HUES6 (cell line): ENCODE results near the gene DGKI.

ENCODE experiments used
- H3K27ac ChIP-seq: 2 replicates; pipeline ENCODE4 v1.7.0; 2013; ENCODE audit warnings: low read depth, mild to moderate bottlenecking, low read length, inconsistent platforms
- H3K27me3 ChIP-seq: 2 replicates; pipeline ENCODE4 v1.6.1; 2013; ENCODE audit warnings: low read length; ENCODE audit not compliant: control insufficient read depth, insufficient read depth
- H3K36me3 ChIP-seq: 2 replicates; pipeline ENCODE4 v1.6.1; 2013; ENCODE audit warnings: low read length; ENCODE audit not compliant: control insufficient read depth, insufficient read depth
- H3K4me1 ChIP-seq: 2 replicates; pipeline ENCODE4 v1.6.1; 2013; ENCODE audit warnings: low read length; ENCODE audit not compliant: control insufficient read depth, insufficient read depth
- H3K4me3 ChIP-seq: 2 replicates; pipeline ENCODE4 v1.5.1; 2013; ENCODE audit warnings: low read depth, low read length
- H3K9ac ChIP-seq: one replicate; pipeline ENCODE4 v1.6.1; 2013; ENCODE audit warnings: mild to moderate bottlenecking, low read length
- H3K9me3 ChIP-seq: 2 replicates; pipeline ENCODE4 v1.6.1; 2013; ENCODE audit warnings: low read depth, low read length; ENCODE audit not compliant: control insufficient read depth, insufficient read depth

Gene DGKI

GRCh38 chr7:137591421-137591837, 255.3 kb downstream of the DGKI start:
- peak overlapping the region; percentile 38; the same call in 1 of the 2 replicates for H3K27ac ChIP-seq
- H3K4me1 ChIP-seq: peaks cover 15% of the 10 kb centered on the region
- H3K9ac ChIP-seq: peak overlapping the region; percentile 23
- no peaks in the 10 kb centered on the region for H3K36me3 ChIP-seq
- H3K4me3 ChIP-seq: no peak overlapping the region
- H3K27me3 ChIP-seq: no peaks in the 10 kb centered on the region
- H3K9me3 ChIP-seq: no peaks in the 10 kb centered on the region

- Histone ChIP-seq H3K9me3 (no peaks in the 10 kb centered on the region), H3K36me3 (no peaks in the 10 kb centered on the region), H3K27ac (peak overlapping the region; percentile 38; the same call in 1 of the 2 replicates), H3K9ac (no peak overlapping the region), H3K4me3 (no peak overlapping the region), H3K27me3 (no peaks in the 10 kb centered on the region), H3K4me1 (peaks cover 15% of the 10 kb centered on the region)
Observed at GRCh38 chr7:137590756-137591305, 255.9 kb downstream of the DGKI start.

- Histone ChIP-seq H3K36me3 (no peaks in the 10 kb centered on the region), H3K27me3 (no peaks in the 10 kb centered on the region), H3K9me3 (no peaks in the 10 kb centered on the region), H3K9ac (no peak overlapping the region), H3K4me1 (peaks cover 15% of the 10 kb centered on the region), H3K27ac (no peak overlapping the region), H3K4me3 (no peak overlapping the region)
Observed at GRCh38 chr7:137590071-137590755, 256.6 kb downstream of the DGKI start.

- Histone ChIP-seq H3K4me3 (no peak overlapping the region), H3K36me3 (no peaks in the 10 kb centered on the region), H3K9me3 (no peaks in the 10 kb centered on the region), H3K27ac (no peak overlapping the region), H3K27me3 (no peaks in the 10 kb centered on the region), H3K9ac (no peak overlapping the region), H3K4me1 (peaks cover 15% of the 10 kb centered on the region)
Observed at GRCh38 chr7:137587326-137587725, 259.4 kb downstream of the DGKI start.

GRCh38 chr7:137585591-137585990, 261.2 kb downstream of the DGKI start:
- Histone ChIP-seq H3K4me1 (no peaks in the 10 kb centered on the region; the same call in 1 of the 2 replicates), H3K36me3 (no peaks in the 10 kb centered on the region), H3K4me3 (no peak overlapping the region), H3K9ac (no peak overlapping the region), H3K9me3 (no peaks in the 10 kb centered on the region), H3K27ac (no peak overlapping the region), H3K27me3 (no peaks in the 10 kb centered on the region)

- Histone ChIP-seq H3K36me3 (no peaks in the 10 kb centered on the region), H3K4me1 (peaks cover 5% of the 10 kb centered on the region; the same call in 1 of the 2 replicates), H3K9me3 (no peaks in the 10 kb centered on the region), H3K9ac (no peak overlapping the region), H3K4me3 (no peak overlapping the region), H3K27ac (no peak overlapping the region), H3K27me3 (no peaks in the 10 kb centered on the region)
Observed at GRCh38 chr7:137583172-137583571, 263.6 kb downstream of the DGKI start.

GRCh38 chr7:137579913-137580640, 266.7 kb downstream of the DGKI start:
- Histone ChIP-seq H3K9ac (no peak overlapping the region), H3K36me3 (no peaks in the 10 kb centered on the region), H3K9me3 (no peaks in the 10 kb centered on the region), H3K4me1 (0 out of 2 replicates have a peak, but pooled peaks cover 5% of the 10 kb centered on the region), H3K4me3 (no peak overlapping the region), H3K27me3 (no peaks in the 10 kb centered on the region), H3K27ac (no peak overlapping the region)

- 0 out of 2 replicates have a peak, but pooled peaks cover 5% of the 10 kb centered on the region for H3K4me1 ChIP-seq
- no peak overlapping the region for H3K9ac ChIP-seq
- no peak overlapping the region for H3K4me3 ChIP-seq
- H3K36me3 ChIP-seq: no peaks in the 10 kb centered on the region
- no peaks in the 10 kb centered on the region for H3K9me3 ChIP-seq
- H3K27ac ChIP-seq: no peak overlapping the region
- H3K27me3 ChIP-seq: no peaks in the 10 kb centered on the region
Observed at GRCh38 chr7:137578541-137578940, 268.2 kb downstream of the DGKI start.

- H3K4me3 ChIP-seq: no peak overlapping the region
- no peaks in the 10 kb centered on the region for H3K36me3 ChIP-seq
- H3K9ac ChIP-seq: no peak overlapping the region
- no peak overlapping the region for H3K27ac ChIP-seq
- H3K27me3 ChIP-seq: no peaks in the 10 kb centered on the region
- H3K4me1 ChIP-seq: 0 out of 2 replicates have a peak, but pooled peaks cover 5% of the 10 kb centered on the region
- no peaks in the 10 kb centered on the region for H3K9me3 ChIP-seq
Observed at GRCh38 chr7:137577184-137577583, 269.6 kb downstream of the DGKI start.

- H3K9me3 ChIP-seq: no peaks in the 10 kb centered on the region
- no peak overlapping the region for H3K9ac ChIP-seq
- H3K4me1 ChIP-seq: 0 out of 2 replicates have a peak, but pooled peaks cover 5% of the 10 kb centered on the region
- no peaks in the 10 kb centered on the region for H3K36me3 ChIP-seq
- H3K27me3 ChIP-seq: no peaks in the 10 kb centered on the region
- H3K27ac ChIP-seq: no peak overlapping the region
- H3K4me3 ChIP-seq: no peak overlapping the region
Observed at GRCh38 chr7:137576481-137576880, 270.3 kb downstream of the DGKI start.

GRCh38 chr7:137574812-137575211, 272.0 kb downstream of the DGKI start:
- no peak overlapping the region for H3K27ac ChIP-seq
- H3K9me3 ChIP-seq: no peaks in the 10 kb centered on the region
- no peak overlapping the region for H3K9ac ChIP-seq
- 0 out of 2 replicates have a peak, but pooled peaks cover 5% of the 10 kb centered on the region for H3K4me1 ChIP-seq
- H3K36me3 ChIP-seq: no peaks in the 10 kb centered on the region
- no peaks in the 10 kb centered on the region for H3K27me3 ChIP-seq
- H3K4me3 ChIP-seq: no peak overlapping the region
